HG03521 (cell line): ENCODE measurements around the gene TGFB1I1.
A peak's percentile ranks its signal among the peaks of the same experiment; 100 is the strongest.

ENCODE experiments used
- ATAC-seq: cut with Tn5 transposase; IDR thresholded peaks from one replicate; pipeline ENCODE4 v1.9.1; 2021; ENCODE audit warnings: mild to moderate bottlenecking, moderate library complexity; ENCODE audit not compliant: unreplicated experiment

The TGFB1I1 gene

DNA sequence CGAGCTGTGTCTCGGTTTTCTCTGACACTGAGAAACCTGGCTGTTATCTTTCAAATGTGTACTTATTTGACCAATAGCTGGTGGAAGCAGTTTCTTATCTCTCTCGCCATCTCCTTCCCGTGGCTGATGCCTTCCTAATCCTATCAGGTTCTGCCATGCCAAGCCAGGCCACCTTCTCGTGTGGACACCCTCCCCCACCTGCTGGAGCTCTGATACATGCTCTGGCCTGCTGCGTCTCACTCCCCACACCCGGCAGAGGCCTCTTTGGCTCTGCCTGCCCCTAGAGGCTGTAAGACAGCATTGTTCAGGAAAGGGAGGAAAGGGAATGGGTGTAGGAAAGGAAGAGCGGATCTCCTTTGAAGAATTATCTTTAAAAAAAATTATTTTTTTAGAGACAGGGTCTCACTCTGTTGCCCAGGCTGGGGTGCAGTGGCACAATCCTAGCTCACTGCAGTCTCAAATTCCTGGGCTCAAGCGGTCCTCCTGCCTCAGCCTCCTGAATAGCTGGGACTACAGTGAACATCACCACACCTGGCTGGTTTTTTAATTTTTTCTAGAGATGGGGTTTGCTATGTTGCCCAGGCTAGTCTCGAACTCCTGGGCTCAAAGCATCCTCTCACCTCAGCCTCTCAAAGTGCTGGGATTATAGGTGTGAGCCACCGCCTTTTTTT is 20.1 kb upstream of the TGFB1I1 start:
- no peak for ATAC-seq

DNA sequence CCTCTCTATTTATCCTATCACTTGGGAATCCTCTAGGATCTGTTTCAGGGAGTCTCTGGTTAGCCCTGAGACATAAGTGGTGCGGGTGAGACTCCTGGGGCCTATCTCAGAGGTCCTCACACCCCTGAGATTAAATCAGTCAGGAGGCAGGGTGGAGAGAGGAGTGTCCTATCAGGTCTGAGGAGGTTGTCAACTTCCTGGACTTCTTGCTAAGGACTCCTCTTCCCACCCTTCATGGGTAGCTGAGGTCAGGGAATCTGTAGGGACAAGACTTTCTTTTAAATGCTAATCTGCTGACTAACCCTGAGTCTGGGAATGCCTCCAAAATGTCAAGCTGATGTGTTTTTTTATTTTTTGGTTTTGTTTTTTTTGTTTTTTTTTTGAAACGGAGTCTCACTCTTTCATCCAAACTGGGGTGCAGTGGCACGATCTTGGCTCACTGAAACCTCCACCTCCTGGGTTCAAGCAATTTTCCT is 19.3 kb upstream of the TGFB1I1 start:
- no peak for ATAC-seq

DNA sequence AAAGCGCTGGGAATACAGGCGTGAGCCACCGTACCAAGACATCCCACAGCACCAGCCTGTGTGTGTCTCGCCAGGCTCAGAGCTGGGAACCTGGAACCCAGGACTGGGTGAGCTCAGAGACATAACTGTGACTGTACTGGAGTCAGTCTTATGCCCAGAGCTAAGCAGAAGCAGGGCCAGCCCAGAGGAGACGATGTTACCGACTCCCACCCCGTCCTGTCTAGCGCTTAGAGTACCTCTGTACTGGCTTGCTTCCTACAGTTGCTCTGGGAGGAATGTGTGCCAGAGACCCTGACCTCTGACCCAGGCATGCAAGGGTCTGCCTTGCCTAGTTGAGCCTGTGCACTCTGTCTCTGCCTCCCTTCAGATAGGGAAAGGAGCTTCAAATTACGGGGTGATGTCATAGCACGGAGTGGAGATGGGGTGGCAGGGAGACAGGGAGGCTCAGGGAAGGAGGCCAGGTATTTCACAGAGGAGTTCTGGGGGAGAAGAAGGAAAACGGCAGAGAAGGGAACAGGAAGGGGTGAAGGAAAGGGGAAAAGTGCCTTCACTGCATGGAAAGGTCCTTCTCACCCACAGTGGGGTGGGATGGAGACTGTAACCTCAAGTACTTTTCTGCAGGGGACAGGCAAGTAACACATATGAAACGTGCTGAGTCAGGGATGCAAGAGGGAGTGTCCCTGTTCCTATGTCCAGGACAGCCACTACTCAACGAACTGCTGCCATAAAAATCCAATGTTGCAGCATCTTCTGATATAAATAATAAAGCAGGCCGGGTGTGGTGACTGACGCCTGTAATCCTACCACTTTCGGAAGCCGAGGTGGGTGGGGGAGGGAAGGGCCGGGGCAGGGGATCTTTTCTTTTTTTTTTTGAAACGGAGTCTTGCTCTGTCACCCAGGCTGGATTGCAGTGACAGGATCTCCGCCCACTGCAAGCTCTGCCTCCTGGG is 18.4 kb upstream of the TGFB1I1 start:
- ATAC-seq = no peak

DNA sequence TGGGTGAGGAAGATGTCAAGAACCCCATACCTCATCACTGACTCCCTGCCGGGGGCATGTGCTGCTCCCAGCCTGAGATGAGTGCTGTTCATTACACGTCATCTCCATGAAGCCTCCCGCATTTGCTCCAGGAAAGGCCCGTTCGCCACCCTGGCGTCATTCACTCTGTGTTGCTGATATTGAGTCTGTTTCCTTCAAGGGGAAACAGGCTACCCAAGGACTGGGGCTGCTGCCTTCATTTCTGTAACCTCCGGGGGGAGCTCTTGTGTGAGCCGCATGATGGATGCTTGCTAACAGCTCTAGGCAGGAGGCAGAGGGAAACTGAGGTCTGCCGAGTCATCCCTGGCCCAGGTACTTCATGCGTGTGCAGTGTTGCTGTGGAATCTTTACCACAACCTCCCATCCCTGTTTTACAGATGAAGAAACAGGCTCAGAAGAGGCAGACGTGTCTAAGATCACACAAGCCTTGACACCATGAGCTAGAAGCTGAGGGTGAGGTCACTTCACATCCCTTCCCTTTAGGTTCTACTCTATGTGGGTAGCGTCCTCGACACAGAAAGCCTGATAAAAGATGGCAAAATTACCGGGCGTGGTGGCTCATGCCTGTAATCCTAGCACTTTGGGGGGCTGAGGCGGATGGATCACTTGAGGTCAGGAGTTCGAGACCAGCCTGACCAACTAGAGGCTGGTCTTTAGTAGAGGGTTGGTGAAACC is 16.2 kb upstream of the TGFB1I1 start:
- no peak for ATAC-seq

DNA sequence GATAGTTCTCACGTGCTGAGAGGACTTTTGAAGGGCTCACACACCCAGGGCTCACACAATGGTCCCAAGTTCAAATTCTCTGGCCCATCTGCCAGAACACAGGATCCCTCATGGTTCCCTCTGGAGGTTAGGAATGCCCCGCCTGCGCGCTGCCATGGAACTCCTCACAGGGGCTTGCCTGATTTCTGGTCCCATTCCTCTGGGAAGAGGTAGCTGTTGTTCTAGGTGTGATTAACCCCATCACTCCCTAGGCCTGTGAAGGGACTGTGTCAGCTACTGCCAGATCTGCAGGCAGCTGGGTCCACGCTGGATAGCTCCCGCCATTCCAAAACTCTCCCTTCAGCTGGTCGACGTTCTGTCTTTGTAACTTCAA is 15.0 kb upstream of the TGFB1I1 start:
- ATAC-seq = no peak

DNA sequence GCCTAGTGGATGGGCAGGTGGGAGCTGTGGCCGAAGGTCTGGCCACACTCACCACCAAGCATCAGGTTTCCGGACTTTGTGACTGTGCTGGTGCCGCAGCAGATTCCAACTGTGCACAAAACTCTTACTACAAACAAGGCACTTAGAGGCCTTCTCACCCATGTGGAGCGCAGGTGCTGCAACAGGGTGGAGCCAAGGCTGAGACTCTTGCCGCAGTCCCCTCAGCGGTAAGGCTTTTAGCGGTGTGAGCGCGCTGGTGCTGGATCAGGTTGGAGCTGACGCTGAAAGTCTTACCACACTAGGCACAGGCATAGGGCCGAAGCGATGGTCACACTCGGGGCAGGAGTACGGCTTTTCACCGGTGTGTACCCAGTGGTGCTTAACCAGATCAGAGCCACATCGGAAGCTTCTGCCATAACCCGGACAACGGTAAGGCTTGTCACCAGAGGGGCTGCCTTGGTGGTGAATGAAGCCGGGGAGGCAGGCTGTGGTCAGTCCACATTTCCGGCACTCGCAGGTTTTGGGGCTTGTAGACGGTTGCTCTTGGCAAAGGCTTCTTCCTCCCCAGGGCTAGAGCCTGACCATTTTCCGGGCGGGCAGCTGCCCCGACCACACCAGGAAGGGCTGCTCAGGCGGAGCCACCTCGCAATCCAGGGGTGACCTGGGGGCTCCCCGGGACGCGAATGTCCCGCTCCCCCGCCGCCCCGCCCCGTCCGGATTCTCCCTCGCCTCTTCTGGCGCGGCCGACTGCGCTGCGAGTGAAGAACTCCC is 13.7 kb upstream of the TGFB1I1 start:
- no peak for ATAC-seq

DNA sequence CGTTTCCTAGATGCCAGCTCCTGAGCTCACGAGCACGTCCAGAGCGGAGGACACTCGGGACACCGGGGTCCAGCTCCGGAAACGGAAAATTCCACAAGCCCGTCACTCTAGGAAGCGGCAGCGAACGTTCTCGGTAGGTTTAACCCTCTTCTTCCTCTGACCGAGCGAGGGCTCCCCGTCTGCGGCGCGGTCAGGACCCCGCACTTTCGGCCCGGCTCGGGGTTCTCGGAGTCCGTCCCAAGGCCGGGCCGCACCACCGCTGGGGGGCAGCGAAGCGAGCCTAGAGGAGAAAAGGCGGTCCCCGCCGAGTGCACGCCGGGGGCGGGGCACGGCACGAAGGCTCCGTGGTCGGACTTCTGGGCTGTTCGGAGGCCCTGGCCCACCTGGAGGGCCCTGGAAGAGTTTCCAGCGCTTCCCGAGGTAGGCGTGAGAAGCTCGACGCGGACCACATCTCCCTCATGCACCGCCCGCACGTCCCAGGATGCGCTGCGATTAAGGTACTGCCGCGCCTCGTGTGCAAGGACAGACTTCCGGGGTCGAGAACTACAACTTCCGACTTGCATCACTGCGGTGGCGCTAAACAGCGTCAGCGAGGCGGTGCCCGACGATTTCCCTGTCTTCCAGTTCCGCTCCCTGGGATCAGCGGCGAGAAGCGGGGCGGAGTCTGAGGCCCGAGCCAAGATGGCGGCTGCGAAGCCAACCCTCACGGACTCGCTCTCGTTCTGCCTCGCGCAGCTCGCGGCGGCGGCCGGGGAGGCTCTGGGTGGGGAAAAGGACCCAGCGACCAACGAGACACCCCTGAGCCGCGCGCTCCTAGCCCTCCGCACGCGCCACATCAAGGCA is 12.9 kb upstream of the TGFB1I1 start, which contains the start of gene ARMC5:
Gene ARMC5, plus strand, starts transcription at position 658 of the 843 bp plus-strand sequence. Its CDS starts 24 bp downstream, at position 682.
- ATAC-seq = peak; percentile 69

DNA sequence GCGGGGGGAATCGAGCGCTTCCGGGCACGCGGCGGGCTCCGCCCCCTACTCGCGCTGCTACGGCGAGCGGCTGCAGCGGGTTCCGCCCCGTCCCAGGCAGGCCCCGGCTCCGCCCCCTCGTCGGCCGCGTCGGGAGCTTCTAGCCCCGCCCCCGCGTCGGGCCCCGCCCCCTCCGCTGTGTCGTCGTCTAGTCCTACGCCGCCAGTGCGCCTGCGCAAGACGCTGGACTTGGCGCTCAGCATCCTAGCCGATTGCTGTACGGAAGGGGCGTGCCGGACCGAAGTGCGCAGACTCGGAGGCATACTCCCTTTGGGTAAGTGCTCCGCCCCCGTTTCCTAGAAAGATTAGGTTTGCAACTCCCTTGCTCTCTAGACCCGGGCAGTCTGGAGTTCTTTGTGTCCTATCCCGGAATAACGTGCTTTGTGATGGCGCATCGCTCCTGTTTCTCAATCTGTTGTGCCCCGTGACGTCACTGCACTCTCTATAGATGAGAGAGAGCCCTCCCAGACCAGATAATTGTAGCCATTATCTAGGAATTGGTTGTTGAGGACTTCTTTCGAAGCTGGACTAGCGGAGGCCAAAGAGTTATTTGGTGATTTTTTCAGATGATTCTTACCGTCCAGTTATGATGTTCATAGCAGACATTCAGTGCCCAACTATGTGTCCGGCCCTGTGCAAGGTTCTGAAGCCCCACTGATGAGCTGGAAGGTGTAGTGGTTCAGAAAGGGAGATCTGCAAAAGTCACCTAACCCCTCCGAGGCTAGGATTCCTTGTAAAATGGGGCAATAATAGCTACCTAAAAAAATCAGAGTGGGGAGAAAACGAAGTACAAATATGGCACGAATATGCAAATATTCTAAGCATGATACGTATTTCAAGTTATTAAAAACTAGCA is 12.0 kb upstream of the TGFB1I1 start:
- peak; percentile 72 for ATAC-seq

DNA sequence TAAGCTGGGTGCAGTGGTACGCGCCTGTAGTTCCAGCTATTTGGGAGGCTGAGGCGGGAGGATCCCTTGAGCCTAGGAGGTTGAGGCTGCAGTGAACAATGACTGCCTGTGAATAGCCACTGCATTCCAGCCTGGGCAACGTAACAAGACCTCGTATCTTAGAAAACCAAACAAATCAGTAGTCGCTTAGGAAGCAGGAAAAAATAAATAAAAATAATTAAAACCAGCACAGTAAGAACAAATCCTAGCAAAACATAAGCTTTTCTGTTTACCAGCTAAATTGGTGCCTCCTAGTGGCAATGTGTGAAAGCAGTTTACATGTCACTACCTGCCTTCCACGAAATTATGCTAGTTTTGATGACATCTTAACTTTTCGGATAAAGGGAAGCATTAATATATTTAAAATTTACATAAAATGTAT is 11.4 kb upstream of the TGFB1I1 start:
- ATAC-seq = no peak

DNA sequence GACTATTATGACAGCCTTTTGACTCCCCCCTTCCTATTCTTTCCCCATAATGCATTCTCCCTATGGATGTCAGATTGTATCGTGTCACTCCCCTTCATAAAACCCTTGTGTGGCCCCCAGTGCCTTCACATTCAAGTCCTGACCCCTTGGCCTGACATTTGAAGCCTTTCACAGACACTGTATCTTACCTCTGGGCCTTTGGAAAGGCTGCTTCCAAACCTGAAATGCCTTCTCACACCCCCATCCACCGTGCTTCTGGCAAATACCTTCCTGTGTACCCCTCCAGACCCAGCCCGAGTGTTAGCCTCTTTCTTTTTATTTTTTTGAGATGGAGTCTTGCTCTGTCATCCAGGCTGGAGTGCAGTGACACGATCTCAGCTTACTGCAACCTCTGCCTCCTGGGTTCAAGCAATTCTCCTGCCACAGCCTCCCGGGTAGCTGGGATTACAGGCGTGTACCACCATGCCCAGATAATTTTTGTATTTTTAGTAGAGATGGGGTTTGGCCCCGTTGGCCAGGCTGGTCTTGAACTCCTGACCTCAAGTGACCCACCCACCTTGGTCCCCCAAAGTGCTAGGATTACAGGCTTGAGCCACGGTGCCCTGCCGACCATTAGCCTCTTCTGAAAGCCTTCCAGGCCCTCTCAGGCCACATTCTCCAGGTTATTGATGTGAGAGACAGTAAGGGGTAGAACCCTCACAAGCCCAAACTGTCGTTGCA is 10.6 kb upstream of the TGFB1I1 start:
- no peak for ATAC-seq

DNA sequence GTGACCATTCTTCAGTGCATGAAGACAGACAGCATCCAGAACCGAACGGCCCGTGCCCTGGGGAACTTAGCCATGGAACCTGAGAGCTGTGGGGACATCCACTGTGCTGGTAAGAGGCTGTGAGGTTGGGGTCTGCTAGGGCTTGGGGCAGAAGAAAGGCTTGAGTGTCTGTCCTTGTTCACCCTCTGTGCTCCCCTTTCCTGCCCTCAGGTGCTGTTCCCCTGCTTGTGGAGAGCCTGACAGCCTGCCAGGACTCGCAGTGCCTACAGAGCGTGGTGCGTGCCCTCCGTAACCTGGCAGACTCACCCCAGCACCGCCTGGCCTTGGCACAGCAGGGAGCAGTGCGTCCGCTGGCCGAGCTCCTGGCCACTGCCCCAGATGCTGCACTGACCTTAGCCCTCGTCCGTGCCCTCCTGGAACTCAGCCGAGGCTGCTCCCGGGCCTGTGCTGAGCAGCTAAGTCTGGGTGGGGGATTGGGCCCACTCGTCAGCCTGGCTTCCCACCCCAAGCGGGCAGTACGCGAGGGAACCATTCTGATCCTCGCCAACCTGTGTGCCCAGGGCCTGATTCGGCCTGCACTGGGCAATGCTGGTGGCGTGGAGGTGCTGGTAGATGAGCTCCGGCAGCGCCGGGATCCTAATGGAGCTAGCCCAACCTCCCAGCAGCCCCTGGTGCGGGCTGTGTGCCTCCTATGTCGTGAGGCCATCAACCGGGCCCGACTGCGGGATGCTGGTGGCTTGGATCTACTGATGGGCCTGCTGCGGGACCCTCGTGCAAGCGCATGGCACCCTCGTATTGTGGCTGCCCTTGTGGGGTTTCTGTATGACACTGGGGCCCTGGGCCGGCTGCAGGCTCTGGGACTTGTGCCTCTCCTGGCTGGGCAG is 9.8 kb upstream of the TGFB1I1 start:
- ATAC-seq = no peak

DNA sequence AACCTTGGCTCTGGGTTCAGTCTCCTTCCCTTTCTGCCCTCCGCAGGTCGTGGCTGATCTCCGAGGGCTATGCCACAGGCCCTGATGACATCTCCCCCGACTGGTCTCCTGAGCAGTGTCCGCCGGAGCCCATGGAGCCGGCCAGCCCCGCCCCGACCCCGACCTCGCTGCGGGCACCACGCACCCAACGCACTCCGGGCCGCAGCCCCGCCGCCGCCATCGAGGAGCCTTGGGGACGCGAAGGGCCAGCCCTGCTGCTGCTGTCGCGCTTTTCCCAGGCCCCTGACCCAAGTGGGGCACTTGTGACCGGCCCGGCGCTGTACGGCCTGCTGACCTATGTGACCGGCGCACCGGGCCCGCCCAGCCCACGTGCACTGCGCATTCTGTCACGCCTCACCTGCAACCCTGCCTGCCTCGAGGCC is 7.6 kb upstream of the TGFB1I1 start:
- no peak for ATAC-seq

DNA sequence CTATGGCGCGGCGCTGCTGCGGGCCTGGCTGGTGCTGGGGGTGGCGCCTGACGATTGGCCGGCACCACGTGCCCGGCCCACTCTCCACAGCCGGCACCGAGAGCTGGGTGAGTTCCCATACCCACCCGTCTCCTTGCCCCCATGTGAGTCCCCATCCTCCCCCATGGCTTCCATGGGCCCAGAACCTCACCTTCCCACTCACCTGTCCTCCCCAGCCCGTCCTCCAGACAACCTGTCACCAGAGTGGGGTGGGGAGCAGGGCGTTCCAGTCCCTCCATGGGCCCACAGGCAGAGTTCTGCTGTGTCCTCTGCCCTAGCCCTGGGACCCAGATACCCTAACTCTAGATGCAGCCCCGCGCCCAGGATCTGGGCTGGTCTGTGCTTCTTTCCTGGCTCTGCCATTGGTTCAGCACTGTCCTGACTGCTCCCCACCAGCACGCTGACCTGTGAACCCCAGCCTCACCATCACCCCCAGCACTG is 7.1 kb upstream of the TGFB1I1 start:
- ATAC-seq = no peak

DNA sequence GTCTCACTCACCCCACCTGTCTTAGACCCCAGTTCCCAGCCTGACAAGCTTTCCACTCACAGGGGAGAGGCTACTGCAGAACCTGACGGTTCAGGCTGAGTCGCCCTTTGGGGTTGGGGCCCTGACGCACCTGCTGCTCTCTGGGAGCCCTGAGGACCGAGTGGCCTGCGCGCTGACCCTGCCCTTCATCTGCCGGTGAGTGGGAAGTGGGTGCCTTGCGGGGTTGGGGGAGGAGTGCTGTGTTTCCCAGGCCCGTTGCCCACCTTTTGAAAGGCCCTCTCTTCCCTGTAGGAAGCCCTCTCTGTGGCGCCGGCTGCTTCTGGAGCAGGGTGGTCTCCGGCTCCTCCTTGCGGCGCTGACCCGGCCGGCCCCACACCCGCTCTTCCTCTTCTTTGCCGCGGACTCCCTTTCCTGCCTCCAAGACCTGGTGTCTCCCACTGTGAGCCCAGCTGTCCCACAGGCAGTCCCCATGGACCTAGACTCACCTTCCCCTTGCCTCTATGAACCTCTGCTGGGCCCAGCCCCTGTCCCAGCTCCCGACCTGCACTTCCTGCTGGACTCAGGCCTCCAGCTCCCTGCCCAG is 6.1 kb upstream of the TGFB1I1 start:
- no peak for ATAC-seq

DNA sequence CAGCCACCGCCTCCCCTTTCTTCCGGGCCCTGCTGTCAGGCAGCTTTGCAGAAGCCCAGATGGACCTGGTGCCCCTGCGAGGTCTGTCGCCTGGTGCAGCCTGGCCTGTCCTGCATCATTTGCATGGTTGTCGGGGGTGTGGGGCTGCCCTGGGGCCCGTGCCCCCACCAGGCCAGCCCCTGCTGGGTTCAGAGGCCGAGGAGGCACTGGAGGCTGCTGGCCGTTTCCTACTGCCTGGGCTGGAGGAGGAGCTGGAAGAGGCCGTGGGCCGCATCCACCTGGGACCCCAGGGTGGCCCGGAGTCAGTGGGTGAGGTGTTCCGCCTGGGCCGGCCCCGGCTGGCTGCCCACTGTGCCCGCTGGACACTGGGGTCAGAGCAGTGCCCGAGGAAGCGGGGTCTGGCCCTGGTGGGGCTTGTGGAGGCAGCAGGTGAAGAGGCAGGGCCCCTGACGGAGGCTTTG is 5.5 kb upstream of the TGFB1I1 start:
- ATAC-seq = no peak

DNA sequence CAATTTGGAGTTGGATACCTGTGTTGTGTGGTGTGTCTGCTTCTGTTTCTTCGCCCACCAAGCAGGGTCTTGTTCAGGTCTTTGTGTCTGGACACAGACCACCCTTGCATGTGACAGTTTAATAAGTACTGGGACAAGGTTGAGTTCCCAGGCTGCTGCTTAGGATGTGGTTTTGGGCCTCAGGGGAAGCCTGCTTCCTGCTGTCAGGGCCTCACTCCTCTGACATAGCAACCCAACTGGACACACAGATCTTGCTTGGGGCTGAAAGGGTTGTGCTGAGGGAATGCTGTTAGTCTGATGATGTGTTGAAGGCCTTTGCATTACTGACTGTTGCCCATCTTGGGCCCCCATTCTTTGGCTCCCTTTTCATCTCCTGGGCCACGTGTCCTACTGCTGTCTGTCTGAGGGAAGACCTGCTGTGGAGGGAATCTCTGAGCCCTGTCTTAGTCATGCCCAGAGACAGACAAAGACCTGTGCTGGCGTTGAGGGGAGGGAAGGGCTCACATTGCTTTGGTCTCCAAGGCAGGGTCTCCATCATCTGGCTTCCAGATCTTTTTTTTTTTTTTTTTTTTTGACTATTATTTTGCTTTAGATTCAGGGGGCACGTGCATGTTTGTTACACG is 4.7 kb upstream of the TGFB1I1 start:
- ATAC-seq = no peak
